Neural progenitor cell (in vitro differentiated cells): ENCODE results near the gene EHD4.

ENCODE experiments used
- EZH2 ChIP-seq: fragments of 200-600 bp; sonication (generic); IDR thresholded peaks from 2 replicates; pipeline ENCODE4 v1.6.1; 2017; ENCODE audit warnings: antibody characterized with exemption, mild to moderate bottlenecking, moderate library complexity
- EZH2phosphoT487 ChIP-seq: fragments of 200-600 bp; sonication (generic); IDR thresholded peaks from 2 replicates; pipeline ENCODE4 v1.6.1; 2017; ENCODE audit warnings: antibody characterized with exemption
- TF ChIP-seq, protein P1 (sequence below): fragments of 200-600 bp; sonication (generic); IDR thresholded peaks from 2 replicates; pipeline ENCODE4 v1.5.1; 2017; ENCODE audit warnings: antibody characterized with exemption, mild to moderate bottlenecking

DNA sequence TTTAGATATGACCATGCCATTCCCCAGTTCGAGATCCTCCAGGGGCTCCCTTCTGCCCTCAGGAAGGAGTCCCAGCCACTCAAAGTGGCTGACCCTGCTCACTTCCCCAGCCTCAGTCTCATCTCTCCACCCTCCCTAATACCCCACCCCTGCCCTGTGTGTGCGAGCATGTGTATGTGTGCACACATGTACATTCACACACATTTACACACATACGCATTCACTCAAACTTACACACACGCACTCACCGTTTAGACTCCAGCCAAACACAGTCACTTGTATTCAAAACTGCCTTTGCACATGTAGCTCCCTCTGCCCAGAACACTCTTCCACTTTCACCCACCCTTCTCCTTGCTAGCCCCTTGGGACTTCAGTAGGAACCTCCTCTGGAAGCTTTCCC, 37.1 kb upstream of the EHD4 start:
- TF ChIP-seq, protein P1, sequence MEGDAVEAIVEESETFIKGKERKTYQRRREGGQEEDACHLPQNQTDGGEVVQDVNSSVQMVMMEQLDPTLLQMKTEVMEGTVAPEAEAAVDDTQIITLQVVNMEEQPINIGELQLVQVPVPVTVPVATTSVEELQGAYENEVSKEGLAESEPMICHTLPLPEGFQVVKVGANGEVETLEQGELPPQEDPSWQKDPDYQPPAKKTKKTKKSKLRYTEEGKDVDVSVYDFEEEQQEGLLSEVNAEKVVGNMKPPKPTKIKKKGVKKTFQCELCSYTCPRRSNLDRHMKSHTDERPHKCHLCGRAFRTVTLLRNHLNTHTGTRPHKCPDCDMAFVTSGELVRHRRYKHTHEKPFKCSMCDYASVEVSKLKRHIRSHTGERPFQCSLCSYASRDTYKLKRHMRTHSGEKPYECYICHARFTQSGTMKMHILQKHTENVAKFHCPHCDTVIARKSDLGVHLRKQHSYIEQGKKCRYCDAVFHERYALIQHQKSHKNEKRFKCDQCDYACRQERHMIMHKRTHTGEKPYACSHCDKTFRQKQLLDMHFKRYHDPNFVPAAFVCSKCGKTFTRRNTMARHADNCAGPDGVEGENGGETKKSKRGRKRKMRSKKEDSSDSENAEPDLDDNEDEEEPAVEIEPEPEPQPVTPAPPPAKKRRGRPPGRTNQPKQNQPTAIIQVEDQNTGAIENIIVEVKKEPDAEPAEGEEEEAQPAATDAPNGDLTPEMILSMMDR = no peak
- TF ChIP-seq EZH2 (no peak), EZH2phosphoT487 (no peak)
